ENCODE data around the gene AIRE.

Gene AIRE

GRCh38 chr21:44286716-44287632, 1.3 kb downstream of the AIRE start:
- Histone ChIP-seq H3K27ac (ENCODE audit: low read depth, low read length) (no peak overlapping the region), H3K9ac (ENCODE audit: low read depth, low read length) (no peak overlapping the region), H3K4me3 (ENCODE audit: low read depth, low read length) (no peak overlapping the region), H3K36me3 (ENCODE audit: control insufficient read depth, insufficient read depth, low read length) (no peaks in the 10 kb centered on the region), H3K4me1 (ENCODE audit: control insufficient read depth, insufficient read depth, low read length) (peaks cover 26% of the 10 kb centered on the region), H3K27me3 (ENCODE audit: control insufficient read depth, insufficient read depth, low read length) (peaks cover 21% of the 10 kb centered on the region; the same call in 1 of the 2 replicates), H3K9me3 (ENCODE audit: control insufficient read depth, insufficient read depth, low read length) (no peaks in the 10 kb centered on the region)

- H3K27me3 ChIP-seq (ENCODE audit: control insufficient read depth, insufficient read depth, low read length): peaks cover 19% of the 10 kb centered on the region; the same call in 1 of the 2 replicates
- no peak overlapping the region for H3K9ac ChIP-seq (ENCODE audit: low read depth, low read length)
- peaks cover 16% of the 10 kb centered on the region for H3K4me1 ChIP-seq (ENCODE audit: control insufficient read depth, insufficient read depth, low read length)
- H3K27ac ChIP-seq (ENCODE audit: low read depth, low read length): no peak overlapping the region
- no peaks in the 10 kb centered on the region for H3K36me3 ChIP-seq (ENCODE audit: control insufficient read depth, insufficient read depth, low read length)
- H3K4me3 ChIP-seq (ENCODE audit: low read depth, low read length): no peak overlapping the region
- H3K9me3 ChIP-seq (ENCODE audit: control insufficient read depth, insufficient read depth, low read length): no peaks in the 10 kb centered on the region
Measured at GRCh38 chr21:44288251-44289110, 2.8 kb downstream of the AIRE start.

DNA sequence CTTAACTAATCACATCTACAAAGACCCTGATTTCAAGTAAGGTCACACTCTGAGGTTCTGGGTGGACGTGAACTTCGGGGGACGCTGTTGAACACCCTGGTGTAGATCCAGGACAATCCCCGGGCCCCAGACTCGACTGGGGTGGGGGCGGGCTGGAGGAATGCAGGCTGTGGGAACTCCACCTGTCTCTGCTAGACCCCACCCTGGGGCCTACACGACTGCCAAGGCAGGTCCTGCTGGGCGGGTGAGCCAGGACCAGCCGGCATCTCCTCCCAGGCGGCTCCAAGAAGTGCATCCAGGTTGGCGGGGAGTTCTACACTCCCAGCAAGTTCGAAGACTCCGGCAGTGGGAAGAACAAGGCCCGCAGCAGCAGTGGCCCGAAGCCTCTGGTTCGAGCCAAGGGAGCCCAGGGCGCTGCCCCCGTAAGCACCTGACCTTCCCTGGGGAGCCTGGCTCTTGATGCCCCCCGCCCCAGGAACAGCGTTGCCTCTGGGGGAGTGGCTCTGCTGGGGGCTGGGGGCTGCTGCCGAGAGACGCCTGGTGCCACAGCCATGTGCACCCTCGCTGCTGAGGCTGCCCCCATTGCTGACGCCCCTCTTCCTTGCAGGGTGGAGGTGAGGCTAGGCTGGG, 3.8 kb downstream of the AIRE start:
- no peaks in the 10 kb centered on the region for H3K9me3 ChIP-seq (ENCODE audit: control insufficient read depth, insufficient read depth, low read length)
- no peak overlapping the region for H3K27ac ChIP-seq (ENCODE audit: low read depth, low read length)
- H3K9ac ChIP-seq (ENCODE audit: low read depth, low read length): no peak overlapping the region; the same call in 1 of the 2 replicates
- H3K36me3 ChIP-seq (ENCODE audit: control insufficient read depth, insufficient read depth, low read length): no peaks in the 10 kb centered on the region
- no peak overlapping the region for H3K4me3 ChIP-seq (ENCODE audit: low read depth, low read length)
- peaks cover 6% of the 10 kb centered on the region for H3K4me1 ChIP-seq (ENCODE audit: control insufficient read depth, insufficient read depth, low read length)
- H3K27me3 ChIP-seq (ENCODE audit: control insufficient read depth, insufficient read depth, low read length): peaks cover 19% of the 10 kb centered on the region; the same call in 1 of the 2 replicates

DNA sequence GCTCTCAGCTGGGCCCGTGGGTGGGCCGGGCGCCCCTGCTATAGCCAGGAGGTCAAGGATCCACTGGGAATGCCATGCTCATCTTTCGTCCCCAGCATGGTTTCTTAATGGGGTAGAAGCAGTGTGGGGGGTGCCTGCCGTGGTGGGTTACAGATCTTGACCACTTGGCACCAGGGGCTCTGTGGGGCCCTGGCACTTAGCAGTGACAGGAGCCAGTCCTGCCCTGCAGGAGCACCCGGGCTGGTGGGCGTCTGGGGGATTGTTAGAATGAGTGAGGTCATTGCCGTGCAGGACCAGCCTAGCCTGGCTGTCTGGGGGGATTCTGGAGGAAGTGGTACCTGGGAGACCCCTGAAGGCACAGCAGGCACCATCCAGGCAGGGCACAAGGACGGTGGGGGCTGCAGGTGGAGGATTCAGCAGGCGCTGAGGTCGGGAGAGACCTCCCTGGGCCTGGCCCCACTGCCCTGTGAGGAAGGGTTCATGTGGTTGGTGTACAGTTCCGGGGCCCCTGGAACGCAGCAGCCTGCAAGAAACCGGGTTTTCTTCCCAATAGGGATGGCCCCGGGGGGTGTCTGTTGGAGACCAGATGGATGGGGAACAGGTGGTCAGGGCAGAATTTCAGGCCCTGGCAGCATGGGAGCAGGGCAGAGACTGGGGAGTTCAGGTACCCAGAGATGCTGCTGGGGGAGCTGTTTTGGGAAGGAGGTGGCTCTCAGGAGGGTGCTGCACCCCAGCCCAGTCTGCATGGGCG, 4.8 kb downstream of the AIRE start:
- Histone ChIP-seq H3K4me3 (ENCODE audit: low read depth, low read length) (no peak overlapping the region), H3K36me3 (ENCODE audit: control insufficient read depth, insufficient read depth, low read length) (no peaks in the 10 kb centered on the region), H3K4me1 (ENCODE audit: control insufficient read depth, insufficient read depth, low read length) (peaks cover 1% of the 10 kb centered on the region), H3K27ac (ENCODE audit: low read depth, low read length) (no peak overlapping the region), H3K9ac (ENCODE audit: low read depth, low read length) (no peak overlapping the region), H3K9me3 (ENCODE audit: control insufficient read depth, insufficient read depth, low read length) (no peaks in the 10 kb centered on the region), H3K27me3 (ENCODE audit: control insufficient read depth, insufficient read depth, low read length) (peaks cover 11% of the 10 kb centered on the region; the same call in 1 of the 2 replicates)

- no peak overlapping the region for H3K27ac ChIP-seq (ENCODE audit: low read depth, low read length)
- no peaks in the 10 kb centered on the region for H3K4me1 ChIP-seq (ENCODE audit: control insufficient read depth, insufficient read depth, low read length)
- H3K9ac ChIP-seq (ENCODE audit: low read depth, low read length): no peak overlapping the region
- no peaks in the 10 kb centered on the region for H3K9me3 ChIP-seq (ENCODE audit: control insufficient read depth, insufficient read depth, low read length)
- H3K27me3 ChIP-seq (ENCODE audit: control insufficient read depth, insufficient read depth, low read length): peaks cover 5% of the 10 kb centered on the region; the same call in 1 of the 2 replicates
- H3K4me3 ChIP-seq (ENCODE audit: low read depth, low read length): no peak overlapping the region
- no peaks in the 10 kb centered on the region for H3K36me3 ChIP-seq (ENCODE audit: control insufficient read depth, insufficient read depth, low read length)
Measured at GRCh38 chr21:44291078-44291935, 5.6 kb downstream of the AIRE start.

GRCh38 chr21:44291936-44292811, 6.5 kb downstream of the AIRE start:
- Histone ChIP-seq H3K4me3 (ENCODE audit: low read depth, low read length) (no peak overlapping the region), H3K36me3 (ENCODE audit: control insufficient read depth, insufficient read depth, low read length) (no peaks in the 10 kb centered on the region), H3K27ac (ENCODE audit: low read depth, low read length) (no peak overlapping the region), H3K9me3 (ENCODE audit: control insufficient read depth, insufficient read depth, low read length) (no peaks in the 10 kb centered on the region), H3K27me3 (ENCODE audit: control insufficient read depth, insufficient read depth, low read length) (no peaks in the 10 kb centered on the region), H3K4me1 (ENCODE audit: control insufficient read depth, insufficient read depth, low read length) (no peaks in the 10 kb centered on the region), H3K9ac (ENCODE audit: low read depth, low read length) (no peak overlapping the region)

GRCh38 chr21:44292812-44293195, 7.1 kb downstream of the AIRE start:
- Histone ChIP-seq H3K27ac (ENCODE audit: low read depth, low read length) (no peak overlapping the region), H3K9me3 (ENCODE audit: control insufficient read depth, insufficient read depth, low read length) (no peaks in the 10 kb centered on the region), H3K27me3 (ENCODE audit: control insufficient read depth, insufficient read depth, low read length) (no peaks in the 10 kb centered on the region), H3K4me1 (ENCODE audit: control insufficient read depth, insufficient read depth, low read length) (no peaks in the 10 kb centered on the region), H3K36me3 (ENCODE audit: control insufficient read depth, insufficient read depth, low read length) (no peaks in the 10 kb centered on the region), H3K4me3 (ENCODE audit: low read depth, low read length) (no peak overlapping the region), H3K9ac (ENCODE audit: low read depth, low read length) (no peak overlapping the region)

- no peaks in the 10 kb centered on the region for H3K36me3 ChIP-seq (ENCODE audit: control insufficient read depth, insufficient read depth, low read length)
- H3K4me3 ChIP-seq (ENCODE audit: low read depth, low read length): no peak overlapping the region
- H3K9ac ChIP-seq (ENCODE audit: low read depth, low read length): no peak overlapping the region
- no peak overlapping the region for H3K27ac ChIP-seq (ENCODE audit: low read depth, low read length)
- no peaks in the 10 kb centered on the region for H3K9me3 ChIP-seq (ENCODE audit: control insufficient read depth, insufficient read depth, low read length)
- no peaks in the 10 kb centered on the region for H3K4me1 ChIP-seq (ENCODE audit: control insufficient read depth, insufficient read depth, low read length)
- peaks cover 4% of the 10 kb centered on the region for H3K27me3 ChIP-seq (ENCODE audit: control insufficient read depth, insufficient read depth, low read length)
Measured at GRCh38 chr21:44293551-44294231, 8.0 kb downstream of the AIRE start.

All from HUES48 (cell line).